HepG2 (cell line): Measurements from ENCODE around the gene KIF26B. TPM values are rescaled to one million over a fixed set of nuclear protein-coding genes. Genes with fewer than 3 reads are reported as not detected.

Experiments used
- ATAC-seq: fragments of 200-7000 bp; cut with Tn5 transposase; 3 replicates; pipeline ENCODE4 v1.9.1; 2020; ENCODE audit warnings: mild to moderate bottlenecking, moderate library complexity
- BruUV-seq: library from RNA; stranded (reverse); fragments of 400-500 nt; replicated peaks from 2 replicates; lab custom pipeline; 2021; lab: Mats Ljungman, UMichigan
- CTCF ChIA-PET: fragments of 300-600 bp; formaldehyde crosslinking; extraction: SDS; loops from one replicate; lab custom pipeline; 2021; ENCODE audit warnings: low total read pairs, inconsistent platforms, low intra/inter-chr PET ratio; lab: Yijun Ruan, JAX
- POLR2A ChIA-PET: fragments of 350-600 bp; sonication (Branson Sonifier 250); formaldehyde crosslinking; loops from one replicate; lab custom pipeline; 2020; ENCODE audit warnings: antibody characterized with exemption, inconsistent platforms; lab: Yijun Ruan, JAX
- DNase-seq: peaks from one replicate; pipeline ENCODE4 v3.0.0-alpha.2; 2015; ENCODE audit warnings: low spot score
- FAIRE-seq: peaks from 3 replicates; lab custom pipeline; 2011; peaks lifted over from hg19 to GRCh38; lab: Jason Lieb, UNC
- H2AFZ ChIP-seq: one replicate; pipeline ENCODE4 v1.6.1; 2011; ENCODE audit warnings: low read length, inconsistent platforms
- H3K27ac ChIP-seq: fragments of 300-600 bp; 3 replicates; pipeline ENCODE4 v1.8.0; 2011; ENCODE audit warnings: mixed run types, mild to moderate bottlenecking, mixed read lengths, low read length, inconsistent platforms; ENCODE audit not compliant: insufficient read depth; ENCODE audit errors: extremely low read length
- H3K27me3 ChIP-seq, 2 experiments: fragments of 200-600 bp in 1 of 2; 2 replicates in 1 of 2; 3 replicates in 1 of 2; pipeline versions ENCODE4 v1.6.0 to v1.8.0; 2011; ENCODE audit warnings: low read length in 2 of 2, mild to moderate bottlenecking in 2 of 2, moderate library complexity in 2 of 2, inconsistent platforms in 1 of 2; ENCODE audit not compliant: insufficient read depth in 2 of 2, control insufficient read depth in 1 of 2
- H3K36me3 ChIP-seq, 2 experiments: fragments of 200-600 bp in 1 of 2; replicated peaks in 1 of 2; 2 replicates in 1 of 2; 3 replicates in 1 of 2; pipeline versions ENCODE4 v1.5.1 to v1.8.0; 2011; ENCODE audit warnings: low read length in 2 of 2, inconsistent platforms in 1 of 2; ENCODE audit not compliant: insufficient read depth in 2 of 2, control insufficient read depth in 1 of 2
- H3K4me1 ChIP-seq: 2 replicates; pipeline ENCODE4 v1.5.1; 2012; ENCODE audit warnings: low read length, inconsistent platforms; ENCODE audit not compliant: insufficient read depth
- H3K4me2 ChIP-seq: 2 replicates; pipeline ENCODE4 v1.6.0; 2011; ENCODE audit warnings: low read depth, low read length, inconsistent platforms
- H3K4me3 ChIP-seq, 3 experiments: fragments of 200-600 bp in 1 of 3; sonication (generic), shearing (Covaris generic) in 1 of 3; replicated peaks in 1 of 3; 2 replicates each; pipeline ENCODE4 v1.5.1; 2011 to 2016; ENCODE audit warnings: low read length in 3 of 3, inconsistent platforms in 2 of 3, low read depth in 2 of 3, mild to moderate bottlenecking in 2 of 3, control low read depth in 1 of 3, mixed read lengths in 1 of 3; ENCODE audit not compliant: insufficient read depth in 1 of 3
- H3K79me2 ChIP-seq: one replicate; pipeline ENCODE4 v1.6.1; 2011; ENCODE audit warnings: low read length, inconsistent platforms; ENCODE audit not compliant: insufficient read depth
- H3K9ac ChIP-seq: 2 replicates; pipeline ENCODE4 v1.6.0; 2011; ENCODE audit warnings: mild to moderate bottlenecking, low read depth, low read length, inconsistent platforms; ENCODE audit not compliant: insufficient read depth
- H3K9me3 ChIP-seq: 2 replicates; pipeline ENCODE4 v1.5.1; 2012; ENCODE audit warnings: mild to moderate bottlenecking, low read length
- H4K20me1 ChIP-seq: 2 replicates; pipeline ENCODE4 v1.6.0; 2011; ENCODE audit warnings: inconsistent platforms, mild to moderate bottlenecking, low read length, moderate library complexity; ENCODE audit not compliant: insufficient read depth
- ATF7-NPFF ChIP-seq: sonication (generic); formaldehyde crosslinking; IDR thresholded peaks from 2 replicates; pipeline ENCODE4 v1.8.1; 2023; ENCODE audit warnings: mild to moderate bottlenecking, low read depth, missing genetic modification reagents, moderate library complexity
- CENPX ChIP-seq: sonication (generic); formaldehyde crosslinking; IDR thresholded peaks from 2 replicates; pipeline ENCODE4 v1.9.0; 2021; ENCODE audit warnings: mild to moderate bottlenecking, missing genetic modification reagents, moderate library complexity
- DR1 ChIP-seq: sonication (generic); formaldehyde crosslinking; IDR thresholded peaks from 2 replicates; pipeline ENCODE4 v1.8.0; 2021; ENCODE audit warnings: mild to moderate bottlenecking, missing genetic modification reagents, inconsistent platforms
- KDM6A ChIP-seq: IDR thresholded peaks from 2 replicates; pipeline ENCODE4 v1.6.1; 2016; ENCODE audit warnings: low read depth
- KLF16 ChIP-seq, 2 experiments: sonication (generic) in 1 of 2; formaldehyde crosslinking in 1 of 2; IDR thresholded peaks; 2 replicates each; pipeline versions ENCODE4 v1.6.1 to v1.8.0; 2016 to 2023; ENCODE audit warnings: missing genetic modification reagents in 2 of 2, missing compliant biosample characterization in 1 of 2
- MIXL1 ChIP-seq: IDR thresholded peaks from 2 replicates; pipeline ENCODE4 v1.6.1; 2016
- NFIC ChIP-seq: IDR thresholded peaks from 2 replicates; pipeline ENCODE4 v1.6.1; 2012; ENCODE audit warnings: mild to moderate bottlenecking, low read length, inconsistent platforms
- NFKB2 ChIP-seq: sonication (generic); formaldehyde crosslinking; IDR thresholded peaks from 2 replicates; pipeline ENCODE4 v1.4.0; 2020; ENCODE audit warnings: missing genetic modification reagents, borderline replicate concordance
- NFYC ChIP-seq: IDR thresholded peaks from 2 replicates; pipeline ENCODE4 v1.6.1; 2016; ENCODE audit warnings: missing genetic modification reagents, missing compliant biosample characterization
- POLR2AphosphoS2 ChIP-seq: IDR thresholded peaks from 2 replicates; pipeline ENCODE4 v1.6.1; 2011; ENCODE audit warnings: low read depth, low read length, improper control_type of control experiment
- ZNF124 ChIP-seq: sonication (generic); formaldehyde crosslinking; IDR thresholded peaks from 2 replicates; pipeline ENCODE4 v1.4.0; 2020; ENCODE audit warnings: missing genetic modification reagents
- ZNF230 ChIP-seq: sonication (generic); formaldehyde crosslinking; IDR thresholded peaks from 2 replicates; pipeline ENCODE4 v1.4.0; 2020; ENCODE audit warnings: mild to moderate bottlenecking, missing genetic modification reagents
- ZNF343 ChIP-seq: sonication (generic); formaldehyde crosslinking; IDR thresholded peaks from 2 replicates; pipeline ENCODE4 v1.4.0; 2020; ENCODE audit warnings: mild to moderate bottlenecking, missing genetic modification reagents
- ZNF780A ChIP-seq: sonication (generic); formaldehyde crosslinking; IDR thresholded peaks from 2 replicates; pipeline ENCODE4 v1.8.0; 2022; ENCODE audit warnings: mild to moderate bottlenecking, missing genetic modification reagents, moderate library complexity
- ZNF841 ChIP-seq: sonication (generic); formaldehyde crosslinking; IDR thresholded peaks from 2 replicates; pipeline ENCODE4 v1.8.1; 2023; ENCODE audit warnings: missing genetic modification reagents, borderline replicate concordance
- ZZZ3 ChIP-seq: sonication (generic); formaldehyde crosslinking; IDR thresholded peaks from 2 replicates; pipeline ENCODE4 v1.4.0; 2020; ENCODE audit warnings: missing genetic modification reagents, mild to moderate bottlenecking, borderline replicate concordance
- WGBS: methylation state at CpG from one replicate; pipeline ENCODE4 v1.1.6; 2017; ENCODE audit warnings: low lambda C conversion rate; 5-methylcytosine and 5-hydroxymethylcytosine counted together
- in situ Hi-C: cut with HindIII; loops from 2 replicates; pipeline ENCODE4 v1.10.0; 2017; ENCODE audit warnings: low pct_unique_long_range_greater_than_20kb; ENCODE audit not compliant: extremely low pct_ligation_motif_present
- intact Hi-C: fragments of 100-400 bp; cut with micrococcal nuclease; formaldehyde crosslinking; loops from one replicate; pipeline ENCODE4 v1.10.0; 2022; ENCODE audit not compliant: unreplicated experiment
- polyA plus RNA-seq, 8 experiments: library from polyadenylated mRNA; depleted of rRNA in 3 of 8; stranded (reverse) in 7 of 8; unstranded in 1 of 8; fragments of >200 nt; fragmentation: Illumina TruSeq in 4 of 8; extraction: Trizol in 4 of 8; gene quantifications; 2 replicates each; pipeline versions ENCODE4 v1.2.1 to v1.2.3, GENCODE V29; 2011 to 2016; ENCODE audit warnings: low read depth in 4 of 8, missing spikeins in 1 of 8, mixed read lengths in 1 of 8; ENCODE audit not compliant: insufficient read depth in 1 of 8
- total RNA-seq, 5 experiments: library from RNA; depleted of rRNA; stranded (reverse); fragments of >200 nt; fragmentation: Illumina TruSeq; extraction: Trizol; gene quantifications; 2 replicates each; pipeline ENCODE4 v1.2.3, GENCODE V29; 2016; ENCODE audit warnings: low read depth in 1 of 5
- TF ChIP-seq, protein P1 (sequence below): sonication (generic); formaldehyde crosslinking; IDR thresholded peaks from 2 replicates; pipeline ENCODE4 v1.4.0; 2020; ENCODE audit warnings: missing genetic modification reagents, mild to moderate bottlenecking, borderline replicate concordance
- TF ChIP-seq, protein P2 (sequence below): sonication (generic); formaldehyde crosslinking; IDR thresholded peaks from 2 replicates; pipeline ENCODE4 v1.5.0; 2020; ENCODE audit warnings: mild to moderate bottlenecking, missing genetic modification reagents, borderline replicate concordance

KIF26B gene
- total and polyA plus RNA-seq, 2 of the 13 experiments (the other 11 are each of a cell fraction or from before 2014, with no cell fraction given), result 0.08 to 0.09 TPM

DNA sequence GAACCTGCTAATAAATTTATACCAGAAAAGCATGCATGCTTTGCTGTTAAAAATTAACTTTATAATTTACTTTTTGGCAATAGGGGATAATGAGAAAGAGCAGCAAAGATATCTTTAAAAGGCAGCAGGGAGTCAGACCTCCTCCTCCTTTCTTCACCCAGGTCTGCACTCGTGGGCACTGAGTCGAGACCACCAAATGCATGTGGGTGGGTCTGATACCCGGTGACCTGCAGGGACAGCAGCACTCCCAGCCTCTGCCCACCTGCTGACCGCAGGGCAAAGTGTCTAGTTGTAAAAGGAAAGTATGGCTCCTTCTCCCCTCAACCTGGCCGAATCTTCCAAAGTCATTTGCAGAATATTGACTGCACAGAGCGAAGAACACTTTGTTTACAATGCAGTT, 43.7 kb upstream of the KIF26B start:
- Histone ChIP-seq H3K9me3 (no peaks in the 10 kb centered on the region), H3K4me3 (no peak overlapping the region), H3K4me1 (peaks cover 48% of the 10 kb centered on the region), H2AFZ (no peak overlapping the region), H4K20me1 (no peaks in the 10 kb centered on the region), H3K79me2 (no peaks in the 10 kb centered on the region), H3K4me2 (no peak overlapping the region), H3K27me3 (no peaks in the 10 kb centered on the region), H3K9ac (no peak overlapping the region), H3K27ac (no peak overlapping the region), H3K36me3 (no peaks in the 10 kb centered on the region)
- in situ Hi-C loops, result no loop called here
- no TSS peak for BruUV-seq
- POLR2A ChIA-PET, result no interaction called here
- DNase-seq (no peak), FAIRE-seq (no peak), ATAC-seq (no peak)
- TF ChIP-seq ZNF124 (CRISPR knock-in tag), result no peak
- TF ChIP-seq ZNF780A (CRISPR knock-in tag), result no peak
- TF ChIP-seq ZNF841 (CRISPR knock-in tag), result no peak
- TF ChIP-seq ZNF230, result no peak
- no peak for TF ChIP-seq ATF7-NPFF (CRISPR knock-in tag)
- no peak for TF ChIP-seq MIXL1 (CRISPR knock-in tag)
- TF ChIP-seq, protein P1, sequence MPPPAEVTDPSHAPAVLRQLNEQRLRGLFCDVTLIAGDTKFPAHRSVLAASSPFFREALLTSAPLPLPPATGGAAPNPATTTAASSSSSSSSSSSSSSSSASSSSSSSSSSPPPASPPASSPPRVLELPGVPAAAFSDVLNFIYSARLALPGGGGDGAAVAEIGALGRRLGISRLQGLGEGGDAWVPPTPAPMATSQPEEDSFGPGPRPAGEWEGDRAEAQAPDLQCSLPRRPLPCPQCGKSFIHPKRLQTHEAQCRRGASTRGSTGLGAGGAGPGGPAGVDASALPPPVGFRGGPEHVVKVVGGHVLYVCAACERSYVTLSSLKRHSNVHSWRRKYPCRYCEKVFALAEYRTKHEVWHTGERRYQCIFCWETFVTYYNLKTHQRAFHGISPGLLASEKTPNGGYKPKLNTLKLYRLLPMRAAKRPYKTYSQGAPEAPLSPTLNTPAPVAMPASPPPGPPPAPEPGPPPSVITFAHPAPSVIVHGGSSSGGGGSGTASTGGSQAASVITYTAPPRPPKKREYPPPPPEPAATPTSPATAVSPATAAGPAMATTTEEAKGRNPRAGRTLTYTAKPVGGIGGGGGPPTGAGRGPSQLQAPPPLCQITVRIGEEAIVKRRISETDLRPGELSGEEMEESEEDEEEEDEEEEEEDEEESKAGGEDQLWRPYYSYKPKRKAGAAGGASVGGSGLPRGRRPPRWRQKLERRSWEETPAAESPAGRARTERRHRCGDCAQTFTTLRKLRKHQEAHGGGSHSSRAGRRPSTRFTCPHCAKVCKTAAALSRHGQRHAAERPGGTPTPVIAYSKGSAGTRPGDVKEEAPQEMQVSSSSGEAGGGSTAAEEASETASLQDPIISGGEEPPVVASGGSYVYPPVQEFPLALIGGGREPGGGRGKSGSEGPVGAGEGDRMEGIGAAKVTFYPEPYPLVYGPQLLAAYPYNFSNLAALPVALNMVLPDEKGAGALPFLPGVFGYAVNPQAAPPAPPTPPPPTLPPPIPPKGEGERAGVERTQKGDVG (CRISPR knock-in tag), result no peak
- no peak for TF ChIP-seq KDM6A
- TF ChIP-seq KLF16 (CRISPR knock-in tag; IDR thresholded peaks at IDR 0.05), result no peak
- no peak for TF ChIP-seq ZNF343 (CRISPR knock-in tag)
- no peak for TF ChIP-seq NFIC
- TF ChIP-seq CENPX, result no peak
- no peak for TF ChIP-seq DR1 (CRISPR knock-in tag)
- TF ChIP-seq, protein P2, sequence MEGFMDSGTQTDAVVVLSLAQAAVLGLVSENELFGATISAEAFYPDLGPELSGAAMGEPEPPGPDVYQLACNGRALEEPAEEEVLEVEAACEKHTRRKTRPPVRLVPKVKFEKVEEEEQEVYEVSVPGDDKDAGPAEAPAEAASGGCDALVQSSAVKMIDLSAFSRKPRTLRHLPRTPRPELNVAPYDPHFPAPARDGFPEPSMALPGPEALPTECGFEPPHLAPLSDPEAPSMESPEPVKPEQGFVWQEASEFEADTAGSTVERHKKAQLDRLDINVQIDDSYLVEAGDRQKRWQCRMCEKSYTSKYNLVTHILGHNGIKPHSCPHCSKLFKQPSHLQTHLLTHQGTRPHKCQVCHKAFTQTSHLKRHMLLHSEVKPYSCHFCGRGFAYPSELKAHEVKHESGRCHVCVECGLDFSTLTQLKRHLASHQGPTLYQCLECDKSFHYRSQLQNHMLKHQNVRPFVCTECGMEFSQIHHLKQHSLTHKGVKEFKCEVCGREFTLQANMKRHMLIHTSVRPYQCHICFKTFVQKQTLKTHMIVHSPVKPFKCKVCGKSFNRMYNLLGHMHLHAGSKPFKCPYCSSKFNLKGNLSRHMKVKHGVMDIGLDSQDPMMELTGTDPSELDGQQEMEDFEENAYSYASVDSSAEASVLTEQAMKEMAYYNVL (CRISPR knock-in tag), result no peak
- no peak for TF ChIP-seq POLR2AphosphoS2
- no peak for TF ChIP-seq ZZZ3 (CRISPR knock-in tag)
- TF ChIP-seq NFYC (CRISPR knock-in tag), result no peak
- TF ChIP-seq NFKB2 (CRISPR knock-in tag), result no peak
- CTCF ChIA-PET, result no interaction called here
- WGBS, result 64% methylated on average over 5 of the region's 6 CpGs
- intact Hi-C loops, result no loop called here
